BE2C (cell line): ENCODE data around the gene PDCD1LG2.

Experiments
- DNase-seq: peaks from one replicate; pipeline ENCODE4 v3.0.0-alpha.2; 2020
- H3K27me3 ChIP-seq: fragments of 250-450 bp; sonication (Bioruptor Pico); 2 replicates; pipeline ENCODE4 v1.5.1; 2020; ENCODE audit warnings: mild to moderate bottlenecking
- H3K36me3 ChIP-seq: fragments of 250-450 bp; sonication (Bioruptor Pico); 2 replicates; pipeline ENCODE4 v1.5.1; 2020; ENCODE audit warnings: mild to moderate bottlenecking
- H3K4me1 ChIP-seq: fragments of 250-450 bp; sonication (Bioruptor Pico); 2 replicates; pipeline ENCODE4 v1.5.1; 2020
- H3K4me3 ChIP-seq: 2 replicates; pipeline ENCODE4 v1.5.1; 2011; ENCODE audit warnings: low read depth, low read length
- H3K9me3 ChIP-seq: fragments of 250-450 bp; sonication (Bioruptor Pico); 2 replicates; pipeline ENCODE4 v1.5.1; 2020
- CTCF ChIP-seq: IDR thresholded peaks from 2 replicates; pipeline ENCODE4 v1.5.1; 2012; ENCODE audit warnings: mild to moderate bottlenecking, low read depth, low read length

Gene PDCD1LG2

GRCh38 chr9:5536684-5537083 is 26.4 kb downstream of the PDCD1LG2 start:
- Histone ChIP-seq H3K4me1 (no peaks in the 10 kb centered on the region), H3K36me3 (no peaks in the 10 kb centered on the region), H3K27me3 (no peaks in the 10 kb centered on the region), H3K4me3 (no peak overlapping the region), H3K9me3 (no peaks in the 10 kb centered on the region)
- DNase-seq = no peak
- TF ChIP-seq CTCF = no peak

GRCh38 chr9:5543875-5544702 is 33.8 kb downstream of the PDCD1LG2 start:
- DNase-seq = no peak
- no peak for TF ChIP-seq CTCF
- Histone ChIP-seq H3K36me3 (no peaks in the 10 kb centered on the region), H3K4me1 (no peaks in the 10 kb centered on the region), H3K27me3 (no peaks in the 10 kb centered on the region), H3K4me3 (no peak overlapping the region), H3K9me3 (no peaks in the 10 kb centered on the region)

DNA sequence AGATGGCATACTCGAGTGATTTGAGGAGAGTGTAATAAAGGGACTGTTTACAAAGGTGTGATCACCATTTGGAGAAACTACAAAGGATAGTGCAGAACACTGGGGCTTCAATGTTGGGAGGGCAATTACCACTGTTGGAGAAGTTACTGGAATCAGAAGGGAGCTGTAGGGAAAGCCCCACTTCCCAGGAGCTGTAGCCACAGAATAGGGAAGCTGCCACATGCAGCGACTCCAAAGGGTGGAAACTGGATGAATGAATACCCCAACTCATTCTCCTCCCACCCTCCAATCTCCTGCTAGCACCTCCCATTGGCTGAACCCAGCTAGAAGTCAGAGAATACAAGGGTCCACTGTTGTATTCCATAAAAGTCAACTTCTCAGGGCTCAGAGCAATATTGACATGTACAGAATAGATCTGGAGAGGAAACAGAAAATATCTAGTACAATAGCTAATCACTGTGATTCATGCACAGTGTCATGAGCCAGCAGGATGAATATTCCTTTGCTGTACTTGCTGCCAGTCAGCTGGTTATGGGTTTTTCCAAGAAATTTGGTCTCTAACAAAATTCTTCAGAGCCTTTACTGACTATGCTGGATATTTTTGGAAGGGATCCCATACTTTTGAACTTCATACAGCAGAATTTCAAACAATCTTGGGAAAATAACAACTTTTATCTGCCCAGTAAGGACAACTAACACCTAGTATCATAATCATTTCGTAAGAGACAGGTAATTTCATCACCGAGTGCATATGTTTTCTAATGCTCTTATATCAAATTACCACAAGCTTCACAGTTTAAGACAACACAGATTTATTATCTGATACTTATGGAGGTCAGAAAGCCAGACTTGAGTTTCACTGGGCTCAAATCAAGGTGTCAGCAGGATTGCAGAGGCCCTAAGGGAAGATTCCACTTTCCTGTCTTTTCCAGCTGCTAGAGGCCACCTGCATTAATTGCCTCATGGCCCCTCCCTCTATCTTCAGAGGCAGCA is 39.6 kb downstream of the PDCD1LG2 start:
- Histone ChIP-seq H3K9me3 (no peaks in the 10 kb centered on the region), H3K36me3 (no peaks in the 10 kb centered on the region), H3K4me3 (no peak overlapping the region), H3K27me3 (no peaks in the 10 kb centered on the region), H3K4me1 (no peaks in the 10 kb centered on the region)
- no peak for TF ChIP-seq CTCF
- no peak for DNase-seq

DNA sequence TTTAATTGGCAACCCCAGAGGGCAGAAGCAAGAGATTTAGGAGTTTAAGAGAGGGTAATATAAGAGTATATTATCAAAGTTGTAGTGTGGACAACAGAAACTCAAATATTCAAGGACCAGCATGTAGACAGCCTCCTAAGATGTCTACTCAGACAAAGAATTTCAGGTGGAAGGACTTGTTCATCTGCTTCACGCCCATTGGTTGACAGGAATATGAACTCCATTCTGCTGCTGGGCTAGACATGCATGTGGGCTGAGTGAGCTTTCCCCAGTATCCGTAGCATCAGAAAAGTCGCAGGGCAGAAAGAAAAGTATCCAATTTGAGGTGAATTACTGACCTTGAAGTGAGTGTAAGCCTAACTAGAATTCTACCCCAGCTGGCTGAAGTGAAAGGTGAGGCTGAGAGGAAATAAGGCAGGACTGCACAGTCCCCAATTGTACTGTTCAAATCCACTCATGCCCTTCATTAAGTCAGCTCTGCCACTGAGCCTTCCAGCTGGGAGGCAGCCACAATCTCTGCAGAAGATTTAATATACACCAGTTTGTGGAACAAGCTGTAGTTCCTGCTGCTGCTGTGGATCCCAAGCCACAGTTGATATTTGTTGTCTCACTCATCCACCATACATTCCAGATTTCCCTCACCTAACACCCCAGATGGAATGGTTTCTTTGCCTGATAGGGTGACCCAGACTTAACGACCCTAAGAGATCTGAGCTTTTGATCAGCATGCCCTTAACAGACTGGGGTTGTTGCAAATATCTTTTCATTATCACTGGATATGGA is 41.2 kb downstream of the PDCD1LG2 start:
- no peaks in the 10 kb centered on the region for H3K9me3 ChIP-seq
- no peak for TF ChIP-seq CTCF
- no peak overlapping the region for H3K4me3 ChIP-seq
- no peaks in the 10 kb centered on the region for H3K36me3 ChIP-seq
- no peaks in the 10 kb centered on the region for H3K4me1 ChIP-seq
- no peak for DNase-seq
- no peaks in the 10 kb centered on the region for H3K27me3 ChIP-seq

- no peak for TF ChIP-seq CTCF
- Histone ChIP-seq H3K36me3 (no peaks in the 10 kb centered on the region), H3K4me1 (no peaks in the 10 kb centered on the region), H3K4me3 (no peak overlapping the region), H3K9me3 (no peaks in the 10 kb centered on the region), H3K27me3 (no peaks in the 10 kb centered on the region)
- DNase-seq = no peak
These were observed 42.0 kb downstream of the PDCD1LG2 start for GRCh38 chr9:5552301-5552700.
